ENCODE measurements around the gene KPNA4. TPM values are rescaled to one million over a fixed set of nuclear protein-coding genes. Genes with fewer than 3 reads are reported as not detected.

KPNA4 gene
- polyA plus RNA-seq, 6 donors from 2014 or later: 6.2 to 11.1 (median 10.1) TPM

GRCh38 chr3:160475153-160475552 is 90.2 kb downstream of the KPNA4 start:
- no peak for ATAC-seq (ENCODE audit: low read depth in 2 of 2)
- Mint-ChIP-seq H3K27ac (no peak overlapping the region), H3K4me1 (peaks cover 0 to 8% (median 4%) of the 10 kb centered on the region in 3 donors), H3K9me3 (peaks cover 0 to 14% (median 7%) of the 10 kb centered on the region in 7 donors), H3K4me3 (no peak overlapping the region), H3K36me3 (no peaks in the 10 kb centered on the region), H3K27me3 (peaks cover 0 to 5% (median 0%) of the 10 kb centered on the region in 3 donors)
- DNase-seq: no peak

DNA sequence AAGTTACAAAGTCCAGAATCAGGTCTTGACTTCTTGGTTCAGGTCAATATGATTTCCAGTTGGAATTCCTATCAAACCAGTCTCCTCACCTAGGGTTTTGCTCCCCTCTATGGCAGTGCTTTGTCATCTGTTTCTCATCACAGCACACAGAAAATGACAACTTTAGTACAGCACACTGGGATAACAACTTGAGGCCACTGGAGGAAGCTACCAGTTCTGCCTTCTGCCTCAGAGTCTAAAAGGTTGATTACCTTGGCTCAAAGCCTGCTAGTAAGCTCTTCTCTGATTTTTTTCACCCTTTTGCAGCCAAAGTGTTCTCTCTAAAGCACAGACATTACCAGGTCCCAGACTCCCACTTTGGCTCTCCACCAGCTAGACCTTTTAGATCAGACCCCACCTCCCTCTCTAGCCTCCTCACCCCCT is 90.9 kb downstream of the KPNA4 start:
- peaks cover 0 to 5% (median 0%) of the 10 kb centered on the region in 3 donors for H3K27me3 Mint-ChIP-seq
- H3K4me3 Mint-ChIP-seq: no peak overlapping the region
- no peak overlapping the region for H3K27ac Mint-ChIP-seq
- peaks cover 0 to 8% (median 4%) of the 10 kb centered on the region in 3 donors for H3K4me1 Mint-ChIP-seq
- ATAC-seq (ENCODE audit: low read depth in 2 of 2) (no peak), DNase-seq (no peak)
- peaks cover 5 to 21% (median 14%) of the 10 kb centered on the region in 7 donors for H3K9me3 Mint-ChIP-seq
- H3K36me3 Mint-ChIP-seq: peaks cover 4 to 7% of the 10 kb centered on the region in 2 donors

- H3K36me3 Mint-ChIP-seq: peaks cover 4 to 12% of the 10 kb centered on the region in 2 donors
- DNase-seq: no peak
- H3K4me1 Mint-ChIP-seq: peaks cover 0 to 8% (median 4%) of the 10 kb centered on the region in 3 donors
- peaks cover 6 to 26% (median 18%) of the 10 kb centered on the region in 7 donors for H3K9me3 Mint-ChIP-seq
- peaks cover 0 to 5% (median 2%) of the 10 kb centered on the region in 3 donors for H3K27me3 Mint-ChIP-seq
- H3K27ac Mint-ChIP-seq: no peak overlapping the region
- no peak for ATAC-seq (ENCODE audit: low read depth in 2 of 2)
- H3K4me3 Mint-ChIP-seq: no peak overlapping the region
Observed at GRCh38 chr3:160473978-160474377, 91.4 kb downstream of the KPNA4 start.

- Mint-ChIP-seq H3K27me3 (peaks cover 0 to 5% (median 5%) of the 10 kb centered on the region in 3 donors), H3K9me3 (peaks cover 6 to 28% (median 22%) of the 10 kb centered on the region in 7 donors), H3K27ac (no peak overlapping the region), H3K4me3 (no peak overlapping the region), H3K4me1 (peaks cover 0 to 8% (median 4%) of the 10 kb centered on the region in 3 donors), H3K36me3 (peaks cover 4 to 14% of the 10 kb centered on the region in 2 donors)
- ATAC-seq (ENCODE audit: low read depth in 2 of 2) (no peak), DNase-seq (no peak)
Observed at GRCh38 chr3:160473221-160473620, 92.2 kb downstream of the KPNA4 start.

DNA sequence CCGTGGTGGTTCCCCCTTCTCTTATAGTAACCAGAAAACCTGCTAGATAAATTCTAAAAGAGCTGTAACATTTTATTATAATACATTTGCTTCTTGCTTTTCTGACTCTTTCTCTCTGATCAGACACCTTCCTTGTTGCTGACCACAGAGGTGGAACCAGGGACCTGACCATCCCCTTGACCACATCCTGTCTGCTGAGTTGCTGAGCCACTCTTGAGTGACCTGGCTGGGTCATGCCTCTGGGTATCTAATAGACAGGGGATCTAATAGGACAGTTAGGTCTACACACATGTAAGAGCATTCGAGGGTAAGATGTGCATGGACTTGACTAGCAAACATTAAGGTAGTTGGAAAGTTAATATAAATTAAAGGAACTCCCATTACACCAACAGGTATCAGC is 93.0 kb downstream of the KPNA4 start:
- Mint-ChIP-seq H3K27me3 (peaks cover 0 to 5% (median 0%) of the 10 kb centered on the region in 3 donors), H3K27ac (no peak overlapping the region), H3K4me1 (peaks cover 0 to 8% (median 4%) of the 10 kb centered on the region in 3 donors), H3K9me3 (peaks cover 6 to 28% (median 22%) of the 10 kb centered on the region in 7 donors), H3K4me3 (no peak overlapping the region), H3K36me3 (peaks cover 4 to 14% of the 10 kb centered on the region in 2 donors)
- DNase-seq (no peak), ATAC-seq (ENCODE audit: low read depth in 2 of 2) (no peak)

- no peak overlapping the region for H3K27ac Mint-ChIP-seq
- H3K36me3 Mint-ChIP-seq: peaks cover 4 to 14% of the 10 kb centered on the region in 2 donors
- H3K4me3 Mint-ChIP-seq: no peak overlapping the region
- H3K9me3 Mint-ChIP-seq: peaks cover 6 to 28% (median 22%) of the 10 kb centered on the region in 7 donors
- ATAC-seq (ENCODE audit: low read depth in 2 of 2) (no peak), DNase-seq (no peak)
- H3K4me1 Mint-ChIP-seq: peaks cover 0 to 8% (median 4%) of the 10 kb centered on the region in 3 donors
- H3K27me3 Mint-ChIP-seq: peaks cover 0 to 8% (median 0%) of the 10 kb centered on the region in 3 donors
Observed at GRCh38 chr3:160471892-160472291, 93.5 kb downstream of the KPNA4 start.

GRCh38 chr3:160470181-160470580 is 95.2 kb downstream of the KPNA4 start:
- no peak for DNase-seq
- Mint-ChIP-seq H3K9me3 (peaks cover 6 to 28% (median 22%) of the 10 kb centered on the region in 7 donors), H3K27ac (no peak overlapping the region), H3K4me1 (peaks cover 0 to 8% (median 4%) of the 10 kb centered on the region in 3 donors), H3K4me3 (peak overlapping the region in 1 of 8 donors; percentile 44), H3K36me3 (peaks cover 4 to 14% of the 10 kb centered on the region in 2 donors), H3K27me3 (peaks cover 0 to 8% (median 0%) of the 10 kb centered on the region in 3 donors)
- no peak for ATAC-seq (ENCODE audit: low read depth in 2 of 2)

DNA sequence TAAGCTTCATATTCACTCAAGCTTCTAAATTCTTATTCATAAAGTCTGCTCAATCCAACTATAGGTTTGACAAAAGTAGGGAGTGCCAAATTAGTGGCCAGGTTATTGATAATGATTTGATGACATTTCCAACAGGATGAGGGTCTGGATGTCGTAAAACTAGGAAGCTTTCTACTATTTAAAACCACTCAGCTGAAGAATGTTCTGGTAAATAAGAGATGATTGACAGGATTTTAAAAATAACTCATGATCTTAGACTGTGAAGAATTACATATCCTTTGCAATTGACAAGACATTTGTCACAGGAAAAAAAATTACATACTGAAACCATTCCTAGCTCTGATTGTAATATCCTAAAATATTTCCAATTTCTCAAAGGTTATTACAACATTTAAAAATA is 100.4 kb downstream of the KPNA4 start:
- ATAC-seq (ENCODE audit: low read depth in 2 of 2) (no peak), DNase-seq (no peak)
- Mint-ChIP-seq H3K9me3 (peaks cover 4 to 18% (median 10%) of the 10 kb centered on the region in 7 donors), H3K36me3 (peaks cover 4 to 13% of the 10 kb centered on the region in 2 donors), H3K4me1 (no peaks in the 10 kb centered on the region), H3K27ac (no peak overlapping the region), H3K4me3 (no peak overlapping the region), H3K27me3 (peaks cover 8 to 9% (median 9%) of the 10 kb centered on the region in 3 donors)

- peaks cover 8 to 9% (median 9%) of the 10 kb centered on the region in 3 donors for H3K27me3 Mint-ChIP-seq
Observed at GRCh38 chr3:160464321-160464720, 101.0 kb downstream of the KPNA4 start.

GRCh38 chr3:160460033-160460432 is 105.3 kb downstream of the KPNA4 start:
- no peaks in the 10 kb centered on the region for H3K36me3 Mint-ChIP-seq
- H3K27me3 Mint-ChIP-seq: peaks cover 0 to 9% (median 9%) of the 10 kb centered on the region in 3 donors
- H3K9me3 Mint-ChIP-seq: no peaks in the 10 kb centered on the region
- no peaks in the 10 kb centered on the region for H3K4me1 Mint-ChIP-seq
- no peak overlapping the region for H3K27ac Mint-ChIP-seq
- ATAC-seq (ENCODE audit: low read depth in 2 of 2) (no peak), DNase-seq (no peak)
- H3K4me3 Mint-ChIP-seq: no peak overlapping the region

More at GRCh38 chr3:160464321-160464720, 101.0 kb downstream of the KPNA4 start:
- peaks cover 0 to 11% (median 4%) of the 10 kb centered on the region in 7 donors for H3K9me3 Mint-ChIP-seq
- DNase-seq (no peak), ATAC-seq (ENCODE audit: low read depth in 2 of 2) (no peak)
- peaks cover 0 to 6% of the 10 kb centered on the region in 2 donors for H3K36me3 Mint-ChIP-seq
- no peak overlapping the region for H3K27ac Mint-ChIP-seq
- H3K4me3 Mint-ChIP-seq: no peak overlapping the region
- H3K4me1 Mint-ChIP-seq: no peaks in the 10 kb centered on the region

DNA sequence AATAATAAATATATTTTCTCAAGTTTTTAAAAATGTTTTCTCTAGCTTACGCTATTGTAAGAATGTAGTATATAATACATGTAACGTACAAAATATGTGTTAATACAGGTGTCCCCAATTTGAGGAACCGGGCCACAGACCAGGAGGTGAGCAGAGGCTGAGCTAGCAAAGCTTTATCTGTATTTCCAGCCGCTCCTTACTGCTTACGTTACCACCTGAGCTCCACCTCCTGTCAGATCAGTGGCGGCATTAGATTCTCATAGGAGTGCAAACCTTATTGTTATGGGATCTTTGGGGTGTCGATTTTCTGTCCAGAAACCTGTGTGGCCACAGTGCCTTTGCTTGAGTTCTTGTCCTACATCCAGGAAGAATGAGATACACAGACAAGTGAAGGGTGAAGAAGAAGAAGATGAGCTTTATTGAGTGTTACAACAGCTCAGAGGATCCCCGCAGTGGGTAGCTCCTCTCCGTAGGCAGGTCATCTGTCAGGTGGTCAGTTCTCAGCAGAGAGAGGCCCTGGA is 105.9 kb downstream of the KPNA4 start:
- Mint-ChIP-seq H3K36me3 (no peaks in the 10 kb centered on the region), H3K9me3 (no peaks in the 10 kb centered on the region), H3K4me1 (no peaks in the 10 kb centered on the region), H3K27me3 (peaks cover 0 to 9% (median 9%) of the 10 kb centered on the region in 3 donors), H3K4me3 (no peak overlapping the region), H3K27ac (no peak overlapping the region)
- DNase-seq (no peak), ATAC-seq (ENCODE audit: low read depth in 2 of 2) (no peak)

DNA sequence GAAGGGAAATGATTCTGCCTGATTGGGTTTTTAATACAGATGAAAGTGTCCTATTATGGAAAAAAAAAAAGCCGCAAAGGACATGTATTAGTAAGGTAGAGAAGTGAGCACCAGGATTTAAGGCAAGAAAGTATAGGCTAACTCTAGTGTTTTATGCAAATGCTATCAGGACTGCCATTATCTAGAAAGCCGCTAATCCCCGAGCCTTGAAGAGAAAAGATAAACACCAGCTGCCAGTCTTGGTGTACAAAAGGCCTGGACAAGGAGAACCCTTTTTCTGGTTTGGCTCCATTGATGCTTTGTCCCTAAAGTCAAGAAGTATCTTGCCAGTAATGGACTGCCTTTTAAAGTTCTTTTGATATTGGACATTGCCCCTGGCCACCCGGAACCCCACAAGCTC is 107.2 kb downstream of the KPNA4 start:
- H3K27me3 Mint-ChIP-seq: peaks cover 0 to 9% (median 4%) of the 10 kb centered on the region in 3 donors
- no peak overlapping the region for H3K4me3 Mint-ChIP-seq
- DNase-seq (no peak), ATAC-seq (ENCODE audit: low read depth in 2 of 2) (no peak)
- H3K9me3 Mint-ChIP-seq: no peaks in the 10 kb centered on the region
- H3K36me3 Mint-ChIP-seq: no peaks in the 10 kb centered on the region
- H3K4me1 Mint-ChIP-seq: no peaks in the 10 kb centered on the region
- peak overlapping the region in 1 of 6 donors; percentile 14 for H3K27ac Mint-ChIP-seq

GRCh38 chr3:160455846-160456245 is 109.5 kb downstream of the KPNA4 start:
- no peaks in the 10 kb centered on the region for H3K9me3 Mint-ChIP-seq
- H3K4me3 Mint-ChIP-seq: no peak overlapping the region
- no peak for DNase-seq
- no peak overlapping the region for H3K27ac Mint-ChIP-seq
- H3K4me1 Mint-ChIP-seq: peaks cover 0 to under 1% (median 0%) of the 10 kb centered on the region in 3 donors
- ATAC-seq (ENCODE audit: low read depth in 2 of 2): no peak
- H3K27me3 Mint-ChIP-seq: no peaks in the 10 kb centered on the region
- no peaks in the 10 kb centered on the region for H3K36me3 Mint-ChIP-seq

DNA sequence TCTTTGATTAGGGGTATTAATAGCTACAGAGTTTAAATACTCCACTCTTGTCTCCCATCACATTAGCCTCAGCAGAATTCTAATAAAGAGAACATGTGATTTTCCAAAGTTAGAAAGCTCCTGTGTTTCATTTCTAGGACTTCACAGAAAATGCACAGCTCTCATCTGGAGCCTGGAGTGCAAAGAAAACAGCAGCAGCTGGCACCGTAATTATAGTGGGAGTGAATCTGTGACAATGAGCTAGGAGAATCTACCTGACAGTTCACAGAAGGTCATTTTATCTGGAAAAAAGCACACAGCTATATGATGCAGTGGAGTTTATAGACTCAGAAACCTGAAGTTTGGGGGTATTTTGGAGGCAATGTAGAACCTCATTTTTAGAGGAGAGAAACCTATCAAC is 110.4 kb downstream of the KPNA4 start:
- ATAC-seq (ENCODE audit: low read depth in 2 of 2) (no peak), DNase-seq (no peak)
- H3K9me3 Mint-ChIP-seq: no peaks in the 10 kb centered on the region
- no peaks in the 10 kb centered on the region for H3K27me3 Mint-ChIP-seq
- no peak overlapping the region for H3K4me3 Mint-ChIP-seq
- H3K4me1 Mint-ChIP-seq: peaks cover 4 to 9% (median 6%) of the 10 kb centered on the region in 3 donors
- H3K27ac Mint-ChIP-seq: no peak overlapping the region
- no peaks in the 10 kb centered on the region for H3K36me3 Mint-ChIP-seq
